Stomach (tissue), 4 donors: ENCODE data around the gene LIMK1.

Source experiments
- POLR2A ChIP-seq, 4 donors: fragments of 450-650 bp; IDR thresholded peaks; one replicate each; pipeline ENCODE4 v1.6.1; 2016; ENCODE audit warnings: antibody characterized with exemption in 4 of 4, control low read depth in 2 of 4, mild to moderate bottlenecking in 1 of 4, moderate library complexity in 1 of 4
- TF ChIP-seq, protein P1 (sequence below), 7 experiments: fragments of 450-650 bp in 4 of 7; fragments of 200-600 bp in 3 of 7; sonication (generic) in 3 of 7; IDR thresholded peaks; one replicate each; pipeline ENCODE4 v1.5.1; 2016 to 2019; ENCODE audit warnings: antibody characterized with exemption in 7 of 7, control low read depth in 2 of 7, mild to moderate bottlenecking in 1 of 7

DNA sequence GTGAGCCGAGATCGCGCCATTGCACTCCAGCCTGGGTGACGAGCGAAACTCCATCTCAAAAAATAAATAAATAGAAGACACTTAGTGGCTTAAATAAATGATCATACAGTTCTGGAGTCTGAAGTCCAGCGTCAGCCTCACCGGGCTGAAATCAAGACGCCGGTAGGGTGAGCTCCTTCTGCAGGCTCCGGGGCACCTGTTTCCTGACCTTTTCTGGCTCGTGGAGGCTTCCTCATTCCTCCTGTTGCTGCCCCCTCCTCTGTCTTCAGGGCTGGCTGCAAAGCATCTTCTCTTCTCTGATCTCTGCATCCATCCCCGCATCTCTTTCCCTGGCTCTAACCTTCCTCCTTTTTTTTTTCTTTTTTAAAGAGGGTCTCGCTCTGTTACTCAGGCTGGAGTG lies 32.8 kb downstream of the LIMK1 start:
- TF ChIP-seq, protein P1, sequence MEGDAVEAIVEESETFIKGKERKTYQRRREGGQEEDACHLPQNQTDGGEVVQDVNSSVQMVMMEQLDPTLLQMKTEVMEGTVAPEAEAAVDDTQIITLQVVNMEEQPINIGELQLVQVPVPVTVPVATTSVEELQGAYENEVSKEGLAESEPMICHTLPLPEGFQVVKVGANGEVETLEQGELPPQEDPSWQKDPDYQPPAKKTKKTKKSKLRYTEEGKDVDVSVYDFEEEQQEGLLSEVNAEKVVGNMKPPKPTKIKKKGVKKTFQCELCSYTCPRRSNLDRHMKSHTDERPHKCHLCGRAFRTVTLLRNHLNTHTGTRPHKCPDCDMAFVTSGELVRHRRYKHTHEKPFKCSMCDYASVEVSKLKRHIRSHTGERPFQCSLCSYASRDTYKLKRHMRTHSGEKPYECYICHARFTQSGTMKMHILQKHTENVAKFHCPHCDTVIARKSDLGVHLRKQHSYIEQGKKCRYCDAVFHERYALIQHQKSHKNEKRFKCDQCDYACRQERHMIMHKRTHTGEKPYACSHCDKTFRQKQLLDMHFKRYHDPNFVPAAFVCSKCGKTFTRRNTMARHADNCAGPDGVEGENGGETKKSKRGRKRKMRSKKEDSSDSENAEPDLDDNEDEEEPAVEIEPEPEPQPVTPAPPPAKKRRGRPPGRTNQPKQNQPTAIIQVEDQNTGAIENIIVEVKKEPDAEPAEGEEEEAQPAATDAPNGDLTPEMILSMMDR (IDR thresholded peaks at IDR 0.05), result no peak
- no peak for TF ChIP-seq POLR2A (IDR thresholded peaks at IDR 0.05)
